ENCODE data around the gene MAP2. TPM values are rescaled to one million over a fixed set of nuclear protein-coding genes. Genes with fewer than 3 reads are reported as not detected.

Gene MAP2
- total and polyA plus RNA-seq, 2 experiments from 2014 or later: 2.9 to 4.4 TPM

DNA sequence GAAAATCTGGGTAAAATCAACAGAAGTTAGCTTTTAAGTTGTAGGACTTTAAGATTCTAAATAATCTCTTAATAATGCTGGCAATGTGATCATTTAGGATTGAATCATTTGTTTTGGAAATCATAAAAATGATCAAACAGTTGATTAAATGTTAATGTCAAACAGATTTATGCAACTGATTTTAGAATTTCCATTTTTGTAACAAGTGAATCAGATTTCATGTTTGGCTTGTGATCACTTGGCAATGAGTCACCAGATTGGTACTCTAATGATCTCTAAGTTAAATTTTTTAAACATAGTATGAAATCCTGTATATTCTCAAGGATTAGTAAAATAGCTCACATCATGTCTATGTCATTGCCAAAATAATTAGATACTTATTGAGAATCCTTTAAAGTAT is 297.6 kb downstream of the MAP2 start:
- ATAC-seq: no peak
- TF ChIP-seq, protein P1, sequence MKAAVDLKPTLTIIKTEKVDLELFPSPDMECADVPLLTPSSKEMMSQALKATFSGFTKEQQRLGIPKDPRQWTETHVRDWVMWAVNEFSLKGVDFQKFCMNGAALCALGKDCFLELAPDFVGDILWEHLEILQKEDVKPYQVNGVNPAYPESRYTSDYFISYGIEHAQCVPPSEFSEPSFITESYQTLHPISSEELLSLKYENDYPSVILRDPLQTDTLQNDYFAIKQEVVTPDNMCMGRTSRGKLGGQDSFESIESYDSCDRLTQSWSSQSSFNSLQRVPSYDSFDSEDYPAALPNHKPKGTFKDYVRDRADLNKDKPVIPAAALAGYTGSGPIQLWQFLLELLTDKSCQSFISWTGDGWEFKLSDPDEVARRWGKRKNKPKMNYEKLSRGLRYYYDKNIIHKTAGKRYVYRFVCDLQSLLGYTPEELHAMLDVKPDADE (IDR thresholded peaks at IDR 0.05): no peak
- TF ChIP-seq EZH2 (IDR thresholded peaks at IDR 0.05; ENCODE audit: low read depth, unreplicated experiment) (no peak), NANOG (IDR thresholded peaks at IDR 0.05; ENCODE audit: borderline replicate concordance) (no peak), ZNF331 (CRISPR knock-in tag; IDR thresholded peaks at IDR 0.05; ENCODE audit: low read depth) (no peak), ZNF462 (CRISPR knock-in tag; IDR thresholded peaks at IDR 0.05) (no peak), CREB1 (CRISPR knock-in tag; IDR thresholded peaks at IDR 0.05; ENCODE audit: low read depth) (no peak), STAT1 (IDR thresholded peaks at IDR 0.05; ENCODE audit: unreplicated experiment) (no peak), POLR2AphosphoS5 (IDR thresholded peaks at IDR 0.05; ENCODE audit: low read depth) (no peak), JUNB (IDR thresholded peaks at IDR 0.05; ENCODE audit: unreplicated experiment) (no peak), ZNF114 (CRISPR knock-in tag; IDR thresholded peaks at IDR 0.05) (no peak), EZH2phosphoT487 (IDR thresholded peaks at IDR 0.05; ENCODE audit: unreplicated experiment) (no peak), REST (IDR thresholded peaks at IDR 0.05; ENCODE audit: unreplicated experiment) (no peak)
- TF ChIP-seq, protein P2, sequence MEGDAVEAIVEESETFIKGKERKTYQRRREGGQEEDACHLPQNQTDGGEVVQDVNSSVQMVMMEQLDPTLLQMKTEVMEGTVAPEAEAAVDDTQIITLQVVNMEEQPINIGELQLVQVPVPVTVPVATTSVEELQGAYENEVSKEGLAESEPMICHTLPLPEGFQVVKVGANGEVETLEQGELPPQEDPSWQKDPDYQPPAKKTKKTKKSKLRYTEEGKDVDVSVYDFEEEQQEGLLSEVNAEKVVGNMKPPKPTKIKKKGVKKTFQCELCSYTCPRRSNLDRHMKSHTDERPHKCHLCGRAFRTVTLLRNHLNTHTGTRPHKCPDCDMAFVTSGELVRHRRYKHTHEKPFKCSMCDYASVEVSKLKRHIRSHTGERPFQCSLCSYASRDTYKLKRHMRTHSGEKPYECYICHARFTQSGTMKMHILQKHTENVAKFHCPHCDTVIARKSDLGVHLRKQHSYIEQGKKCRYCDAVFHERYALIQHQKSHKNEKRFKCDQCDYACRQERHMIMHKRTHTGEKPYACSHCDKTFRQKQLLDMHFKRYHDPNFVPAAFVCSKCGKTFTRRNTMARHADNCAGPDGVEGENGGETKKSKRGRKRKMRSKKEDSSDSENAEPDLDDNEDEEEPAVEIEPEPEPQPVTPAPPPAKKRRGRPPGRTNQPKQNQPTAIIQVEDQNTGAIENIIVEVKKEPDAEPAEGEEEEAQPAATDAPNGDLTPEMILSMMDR (conservative IDR thresholded peaks at IDR 0.05; ENCODE audit: low read depth in 2 of 2): no peak
- DNase-seq (ENCODE audit: low spot score): no peak

More for the DNA sequence above, 297.6 kb downstream of the MAP2 start:
- H3F3A ChIP-seq (replicated peaks; ENCODE audit: low read depth): no peaks in the 10 kb centered on the region
- H3K79me2 ChIP-seq (replicated peaks; ENCODE audit: insufficient read depth): no peaks in the 10 kb centered on the region
- Mint-ChIP-seq H3K27ac (no peak overlapping the region), H3K27me3 (ENCODE audit: insufficient read depth, low read depth, poor library complexity) (peaks cover 2% of the 10 kb centered on the region), H3K36me3 (ENCODE audit: low read depth) (no peaks in the 10 kb centered on the region), H3K9me3 (no peaks in the 10 kb centered on the region), H3K4me1 (0 out of 3 replicates have a peak, but pooled peaks cover 2% of the 10 kb centered on the region), H3K4me3 (no peak overlapping the region)
- no peaks in the 10 kb centered on the region; the same call in 1 of the 2 replicates for H3K36me3 ChIP-seq (ENCODE audit: insufficient read depth)
- H3K4me1 ChIP-seq (ENCODE audit: insufficient read depth): no peaks in the 10 kb centered on the region
- H3K9me2 ChIP-seq (ENCODE audit: insufficient read depth): peaks cover 4% of the 10 kb centered on the region; the same call in 1 of the 2 replicates
- H3K27ac ChIP-seq (ENCODE audit: low read depth): no peak overlapping the region
- no peaks in the 10 kb centered on the region for H3K27me3 ChIP-seq (ENCODE audit: insufficient read depth)
- no peaks in the 10 kb centered on the region for H4K20me1 ChIP-seq (replicated peaks; ENCODE audit: insufficient read depth)
- no peak overlapping the region for H3K4me3 ChIP-seq
- no peak overlapping the region for H2AFZ ChIP-seq
- no peak overlapping the region for H3K4me2 ChIP-seq

All from GM23338 (cell line).